Measurements from ENCODE around the gene NGLY1.

NGLY1 gene, protein sequence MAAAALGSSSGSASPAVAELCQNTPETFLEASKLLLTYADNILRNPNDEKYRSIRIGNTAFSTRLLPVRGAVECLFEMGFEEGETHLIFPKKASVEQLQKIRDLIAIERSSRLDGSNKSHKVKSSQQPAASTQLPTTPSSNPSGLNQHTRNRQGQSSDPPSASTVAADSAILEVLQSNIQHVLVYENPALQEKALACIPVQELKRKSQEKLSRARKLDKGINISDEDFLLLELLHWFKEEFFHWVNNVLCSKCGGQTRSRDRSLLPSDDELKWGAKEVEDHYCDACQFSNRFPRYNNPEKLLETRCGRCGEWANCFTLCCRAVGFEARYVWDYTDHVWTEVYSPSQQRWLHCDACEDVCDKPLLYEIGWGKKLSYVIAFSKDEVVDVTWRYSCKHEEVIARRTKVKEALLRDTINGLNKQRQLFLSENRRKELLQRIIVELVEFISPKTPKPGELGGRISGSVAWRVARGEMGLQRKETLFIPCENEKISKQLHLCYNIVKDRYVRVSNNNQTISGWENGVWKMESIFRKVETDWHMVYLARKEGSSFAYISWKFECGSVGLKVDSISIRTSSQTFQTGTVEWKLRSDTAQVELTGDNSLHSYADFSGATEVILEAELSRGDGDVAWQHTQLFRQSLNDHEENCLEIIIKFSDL

DNA sequence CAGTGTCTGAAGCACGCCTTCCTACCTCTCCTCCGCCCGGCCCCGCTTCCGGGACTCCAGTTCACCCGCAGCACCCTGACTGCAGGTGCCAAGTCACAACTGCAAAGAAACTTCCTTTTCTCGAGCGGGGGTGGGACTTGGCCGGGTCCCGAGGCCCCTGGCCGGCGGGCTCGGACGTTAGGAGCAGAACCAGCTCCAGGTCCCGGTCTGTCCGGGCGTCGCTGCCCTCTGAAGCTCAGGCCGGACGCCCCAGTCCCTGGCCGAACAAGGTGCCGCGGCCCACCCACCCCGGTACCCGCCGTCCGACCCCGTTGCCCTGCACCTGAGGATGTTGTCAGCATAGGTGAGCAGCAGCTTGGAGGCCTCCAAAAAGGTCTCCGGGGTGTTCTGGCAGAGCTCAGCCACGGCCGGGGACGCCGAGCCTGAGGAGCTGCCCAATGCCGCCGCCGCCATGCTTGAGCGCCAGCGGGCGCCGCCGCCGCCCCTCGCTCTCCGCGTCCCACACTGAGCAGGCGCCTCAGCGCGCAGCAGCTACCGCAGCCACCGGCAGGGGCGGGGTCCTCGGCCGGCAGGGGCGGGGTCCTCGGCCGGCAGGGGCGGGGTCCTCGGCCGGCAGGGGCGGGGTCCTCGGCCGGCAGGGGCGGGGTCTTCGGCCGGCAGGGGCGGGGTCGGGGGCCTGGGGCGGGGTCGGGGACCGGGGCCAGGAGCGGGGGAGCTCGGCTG lies at the start of gene NGLY1:
TSS of gene NGLY1 (minus strand) at position 506 of the 723 bp plus-strand sequence. CDS start at position 453, 53 bp downstream.
- peak; percentile 32 to 86 for DNase-seq

DNA sequence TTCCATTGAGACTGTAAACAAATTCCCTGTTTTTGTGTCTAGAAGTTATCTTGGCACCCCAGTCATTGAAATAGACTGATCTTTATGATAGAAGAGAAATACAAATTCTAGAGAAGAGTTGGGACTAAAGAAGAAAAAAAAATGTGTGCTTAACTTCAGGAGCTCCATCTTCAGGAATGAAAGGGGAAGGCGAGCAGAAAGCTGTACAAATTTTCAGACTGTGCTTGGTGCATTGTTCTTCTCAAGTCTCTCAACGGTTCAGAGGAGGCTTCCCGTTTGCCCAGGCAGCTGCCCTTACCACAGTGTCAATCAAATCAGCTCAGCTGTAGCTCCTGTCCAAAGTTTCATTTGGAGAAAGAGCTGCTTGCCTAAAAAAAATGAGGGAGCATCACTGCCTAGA lies 48.3 kb upstream of the NGLY1 start:
- peak; percentile 8 to 11 for DNase-seq

DNA sequence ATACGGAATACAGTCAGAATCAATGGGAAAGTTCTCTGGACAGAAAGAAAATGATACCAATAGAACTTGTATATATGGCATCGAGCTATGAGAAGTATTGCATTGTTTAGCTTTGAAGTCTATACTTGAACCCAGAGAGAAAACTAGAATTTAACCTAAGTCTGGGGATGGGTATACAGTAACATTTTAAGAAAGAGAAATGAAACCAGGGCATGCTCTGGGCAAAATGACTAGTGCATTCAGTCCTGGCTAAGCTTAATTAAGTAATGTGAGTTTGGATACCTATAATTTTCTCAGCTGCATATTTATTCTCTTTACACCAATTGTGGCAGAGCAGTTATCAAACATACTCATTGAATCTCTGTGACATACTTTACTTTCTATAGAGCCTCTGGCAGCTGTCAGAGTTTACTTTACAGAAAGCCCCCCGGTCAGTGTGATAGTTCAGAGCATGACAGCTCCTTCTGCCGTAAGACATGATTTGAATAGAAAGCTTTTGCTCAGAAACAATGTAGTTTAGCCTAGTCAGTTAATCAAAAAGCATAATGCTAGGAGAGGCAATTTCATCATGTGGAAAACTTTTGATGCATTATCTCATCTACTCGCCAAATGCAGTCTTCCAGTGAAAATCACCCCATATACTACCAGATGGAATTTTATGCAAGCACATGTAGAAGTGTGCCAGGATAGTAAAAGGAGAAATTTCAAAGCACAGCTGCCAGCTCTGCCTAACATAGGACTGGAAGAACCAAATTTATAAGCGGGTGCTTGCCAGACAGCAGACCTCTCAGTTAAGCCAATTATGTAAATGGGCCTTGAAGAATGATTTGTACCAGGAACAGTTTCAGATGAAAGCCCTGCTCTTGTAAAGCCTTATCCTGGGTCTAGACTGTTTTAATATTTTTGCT lies 47.4 kb upstream of the NGLY1 start:
- DNase-seq, result peak in 1 of 2 experiments; percentile 16

DNA sequence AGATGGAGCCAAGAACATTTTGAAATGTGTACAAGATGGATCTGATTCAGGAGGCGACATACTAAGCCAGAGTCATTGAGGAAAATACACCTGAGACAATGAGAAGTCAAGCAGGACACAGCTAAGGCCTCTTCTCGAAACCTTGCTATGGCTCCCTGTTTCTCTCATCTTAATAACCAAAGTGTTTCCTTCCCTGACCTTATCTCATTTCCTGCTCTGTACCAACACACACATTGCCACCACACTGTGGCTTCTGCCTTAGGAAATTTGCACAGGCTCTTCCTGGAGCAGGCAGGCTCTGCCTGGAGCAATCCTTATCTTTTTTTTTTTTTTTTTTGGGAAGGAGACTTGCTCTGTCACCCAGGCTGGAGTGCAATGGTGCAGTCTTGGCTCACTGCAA lies 43.3 kb upstream of the NGLY1 start:
- DNase-seq, result no peak

DNA sequence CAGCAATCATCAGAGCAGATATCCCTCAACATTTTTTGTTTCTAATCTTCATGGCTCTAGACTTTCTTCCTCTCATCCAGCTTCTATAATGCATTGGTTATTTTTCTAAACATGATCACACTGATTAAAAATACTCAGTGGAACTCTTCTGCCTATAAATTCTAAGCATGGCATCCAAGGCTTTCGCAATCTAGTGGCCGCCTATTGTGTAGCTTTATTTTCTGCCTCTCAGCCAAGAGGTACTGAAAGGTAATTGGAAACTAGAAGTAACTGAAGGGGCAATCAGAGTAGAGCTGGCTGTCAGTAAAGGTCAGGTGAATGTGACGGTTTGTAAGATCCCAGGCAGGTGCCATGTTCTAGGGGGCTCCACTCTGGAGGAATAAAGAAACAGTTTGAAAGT lies 40.1 kb upstream of the NGLY1 start:
- no peak for DNase-seq

GRCh38 chr3:25821746-25822573 lies 38.7 kb upstream of the NGLY1 start:
- DNase-seq, result no peak

- DNase-seq, result no peak
Measured at GRCh38 chr3:25820816-25821486, 37.7 kb upstream of the NGLY1 start.

GRCh38 chr3:25820366-25820765 lies 37.1 kb upstream of the NGLY1 start:
- peak in 1 of 2 experiments; percentile 33 for DNase-seq

GRCh38 chr3:25818335-25818734 lies 35.1 kb upstream of the NGLY1 start:
- DNase-seq, result no peak

DNA sequence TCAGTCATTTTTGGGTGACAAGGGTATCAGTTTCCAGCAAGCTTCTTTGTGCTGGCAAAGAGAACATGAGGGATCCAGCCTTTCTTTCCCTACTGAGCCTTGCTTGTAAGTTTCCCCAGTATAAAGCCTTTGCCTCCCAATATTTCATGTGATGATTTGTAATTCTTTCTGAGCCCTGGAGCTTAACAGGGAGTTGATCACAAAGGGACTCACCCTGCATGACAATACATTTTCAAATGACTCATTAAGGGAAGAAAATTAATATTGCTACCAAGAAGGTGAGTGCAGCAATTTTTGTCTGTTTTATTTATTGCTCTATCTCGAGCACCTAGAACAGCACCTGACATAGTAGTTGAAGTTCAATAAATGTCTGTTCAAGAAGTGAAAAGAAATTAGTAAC lies 34.4 kb upstream of the NGLY1 start:
- DNase-seq, result no peak

- DNase-seq, result no peak
Measured at GRCh38 chr3:25817107-25817506, 33.9 kb upstream of the NGLY1 start.

DNA sequence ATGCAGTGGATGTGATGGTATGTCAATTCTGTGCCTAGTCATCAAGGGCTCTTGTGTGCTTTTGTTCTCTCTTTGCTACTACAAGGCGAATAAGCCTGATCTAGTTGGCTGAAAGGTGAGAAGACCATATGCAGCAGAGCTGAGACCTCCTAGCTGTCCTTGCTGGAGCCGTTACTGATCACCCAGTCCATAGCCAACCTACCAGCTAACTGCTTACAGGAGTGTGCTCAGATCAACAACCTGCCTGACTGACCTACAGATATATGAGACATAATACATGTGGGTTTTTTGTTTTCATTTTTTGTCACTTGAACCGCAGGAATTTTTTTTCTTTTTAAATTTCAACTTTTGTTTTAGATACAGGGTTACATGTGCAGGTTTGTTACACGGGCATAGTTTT lies 29.4 kb upstream of the NGLY1 start:
- DNase-seq, result no peak

GRCh38 chr3:25804676-25805075 lies 21.4 kb upstream of the NGLY1 start:
- no peak for DNase-seq

- DNase-seq, result no peak
Measured at GRCh38 chr3:25803833-25804232, 20.6 kb upstream of the NGLY1 start.

- DNase-seq, result no peak
Measured at GRCh38 chr3:25801786-25802185, 18.5 kb upstream of the NGLY1 start.

DNA sequence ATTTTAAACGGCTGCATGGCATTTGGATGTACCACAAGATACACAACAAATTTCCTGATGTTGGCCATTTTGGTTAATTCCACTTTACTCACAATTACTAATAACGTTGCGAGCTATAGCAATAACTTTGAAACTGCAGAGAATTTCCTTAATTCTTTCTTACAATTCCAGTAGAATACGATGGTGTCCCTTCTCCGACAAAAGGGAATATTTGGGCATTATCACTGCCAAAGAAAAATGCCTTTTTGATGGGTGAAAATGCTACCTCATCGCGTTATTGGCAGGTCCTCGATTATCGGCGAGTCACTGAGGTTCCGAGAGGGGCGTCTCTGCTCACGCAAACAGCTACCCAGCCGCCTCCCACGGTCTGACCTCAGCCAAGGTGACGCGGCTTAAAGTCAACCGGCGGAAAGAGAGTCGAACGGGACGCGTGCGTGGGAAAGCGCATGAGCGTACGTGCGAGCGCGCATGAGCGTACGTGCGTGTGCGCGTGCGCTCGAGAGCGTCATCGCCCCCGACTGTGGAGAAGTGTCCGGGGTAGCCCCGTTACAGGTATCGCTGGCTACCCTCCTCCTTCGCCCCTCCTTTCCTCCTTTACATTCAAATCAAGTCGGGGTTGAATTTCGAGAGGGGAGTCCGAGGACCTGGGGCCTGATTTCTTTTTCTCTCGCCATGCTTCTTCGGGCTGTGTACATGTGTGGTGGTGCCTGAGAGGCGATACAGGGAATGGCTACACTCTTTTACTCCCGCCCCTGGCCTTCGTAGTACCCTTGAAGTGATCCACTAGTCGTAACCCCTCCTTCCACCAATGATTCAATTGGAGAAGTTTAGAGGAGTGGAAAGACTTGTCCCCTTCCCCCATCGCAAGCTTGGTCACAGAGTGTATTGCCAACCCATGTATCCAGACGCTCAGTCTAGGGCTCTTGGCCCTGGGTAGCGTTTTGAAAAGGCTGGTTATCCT lies 6.6 kb upstream of the NGLY1 start, which contains the start of gene OXSM:
TSS of gene OXSM (plus strand) at position 495 of the 961 bp plus-strand sequence. CDS start 931 bp downstream, outside the sequence.
- DNase-seq, result peak; percentile 73 to 94

GRCh38 chr3:25789209-25789595 lies 6.0 kb upstream of the NGLY1 start:
- DNase-seq, result no peak

GRCh38 chr3:25787689-25788088 lies 4.4 kb upstream of the NGLY1 start:
- DNase-seq, result no peak

GRCh38 chr3:25785826-25786225 lies 2.6 kb upstream of the NGLY1 start:
- DNase-seq, result no peak

- DNase-seq, result no peak
Measured at GRCh38 chr3:25784971-25785370, 1.7 kb upstream of the NGLY1 start.

Data from NCI-H526 (cell line).